Thoracic aorta (tissue), 2 donors: ENCODE measurements around the gene MB. TPM values are rescaled to one million over a fixed set of nuclear protein-coding genes. Genes with fewer than 3 reads are reported as not detected.
"Not testable (repeated sequence)": the region's sequence is repeated elsewhere in the genome, so short reads cannot be mapped to it uniquely, and the experiment has no call there.

Source experiments
- ATAC-seq: fragments of 150-250 bp; one replicate; pipeline ENCODE4 v1.8.0; 2017; ENCODE audit warnings: low read depth; ENCODE audit not compliant: insufficient number of reproducible peaks, low FRiP score
- DNase-seq: peaks from one replicate; pipeline ENCODE4 v3.0.0-alpha.2; 2020; ENCODE audit warnings: low spot score
- H3K27ac ChIP-seq, 2 donors: fragments of 200-600 bp; sonication (generic); 1 replicate in 1 of 2; 2 replicates in 1 of 2; pipeline ENCODE4 v1.5.1; 2016; ENCODE audit warnings: mild to moderate bottlenecking in 2 of 2, moderate library complexity in 2 of 2
- H3K27me3 ChIP-seq: fragments of 200-600 bp; sonication (generic); replicated peaks from 2 replicates; pipeline ENCODE4 v1.6.0; 2016; ENCODE audit warnings: mild to moderate bottlenecking; ENCODE audit not compliant: insufficient read depth
- H3K36me3 ChIP-seq: fragments of 200-600 bp; sonication (generic); one replicate; pipeline ENCODE4 v1.5.1; 2016
- H3K4me1 ChIP-seq, 2 donors: fragments of 200-600 bp; sonication (generic); 1 replicate in 1 of 2; 2 replicates in 1 of 2; pipeline versions ENCODE4 v1.5.1 to v1.6.0; 2016; ENCODE audit warnings: low read depth in 2 of 2, mild to moderate bottlenecking in 1 of 2; ENCODE audit not compliant: control insufficient read depth in 1 of 2
- H3K4me3 ChIP-seq: fragments of 200-600 bp; sonication (generic); 2 replicates; pipeline ENCODE4 v1.5.1; 2016; ENCODE audit warnings: mild to moderate bottlenecking
- H3K9me3 ChIP-seq: fragments of 200-600 bp; sonication (generic); 2 replicates; pipeline ENCODE4 v1.5.1; 2016
- CTCF ChIP-seq: fragments of 200-600 bp; sonication (generic); IDR thresholded peaks from one replicate; pipeline ENCODE4 v1.5.1; 2019; ENCODE audit warnings: antibody characterized with exemption
- total RNA-seq, 2 donors: library from RNA; depleted of rRNA; stranded (reverse); fragments of >200 nt; gene quantifications; one replicate each; pipeline versions ENCODE4 v1.1.0 to v1.2.3, GENCODE V29; 2016

MB gene
- total RNA-seq, result not detected

GRCh38 chr22:35617137-35617755 lies at the start of gene MB:
TSS of gene MB (minus strand) at chr22:35617329. CDS start at chr22:35617257, 72 bp downstream.
- DNase-seq (no peak), ATAC-seq (no peak)
- Histone ChIP-seq H3K9me3 (no peaks in the 10 kb centered on the region), H3K36me3 (no peaks in the 10 kb centered on the region), H3K27ac (no peak within 1 kb of the TSS), H3K4me3 (no peak within 1 kb of the TSS), H3K4me1 (peaks cover 4 to 14% of the 10 kb centered on the region in 2 donors), H3K27me3 (no peaks in the 10 kb centered on the region)
- TF ChIP-seq CTCF, result no peak

DNA sequence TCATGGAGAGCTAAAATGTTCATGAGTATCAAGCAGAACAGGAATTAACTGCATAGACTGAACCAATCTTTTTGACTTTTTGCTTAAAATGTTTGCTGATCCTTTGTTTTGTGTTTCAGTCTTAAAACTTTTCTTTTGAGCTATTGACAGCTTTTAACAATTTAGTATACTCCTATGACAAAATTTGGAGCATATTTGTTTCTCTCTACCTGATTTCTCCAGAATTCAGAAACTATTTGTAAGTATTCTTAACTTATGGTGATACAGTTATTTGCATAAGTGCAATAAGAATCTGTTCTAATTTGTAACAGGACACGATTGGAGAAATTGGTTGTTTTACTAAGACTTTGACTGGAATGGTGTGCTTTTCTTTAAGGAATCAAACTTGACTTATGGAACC lies 49.6 kb upstream of the MB start:
- H3K27ac ChIP-seq, DNase-seq, ATAC-seq, H3K4me3 ChIP-seq, H3K9me3 ChIP-seq, H3K36me3 ChIP-seq, H3K27me3 ChIP-seq: not testable (repeated sequence)
- peaks cover 15 to 26% of the 10 kb centered on the region in 2 donors for H3K4me1 ChIP-seq

GRCh38 chr22:35664955-35665587 lies 47.9 kb upstream of the MB start:
- H3K27ac ChIP-seq, result no peak overlapping the region
- no peak for ATAC-seq
- DNase-seq, result no peak
- H3K4me3 ChIP-seq, result no peak overlapping the region
- H3K4me1 ChIP-seq, result peaks cover 15 to 26% of the 10 kb centered on the region in 2 donors
- no peak for TF ChIP-seq CTCF
- H3K36me3 ChIP-seq, result no peaks in the 10 kb centered on the region
- H3K27me3 ChIP-seq, result no peaks in the 10 kb centered on the region
- H3K9me3 ChIP-seq, result peaks cover 3% of the 10 kb centered on the region

- no peak for TF ChIP-seq CTCF
- Histone ChIP-seq H3K9me3 (peaks cover 3% of the 10 kb centered on the region), H3K27ac (peak overlapping the region; percentile 40 to 41), H3K36me3 (peaks cover 11% of the 10 kb centered on the region), H3K4me3 (peak overlapping the region; percentile 66), H3K4me1 (peaks cover 15 to 26% of the 10 kb centered on the region in 2 donors), H3K27me3 (no peaks in the 10 kb centered on the region)
- no peak for ATAC-seq
- DNase-seq, result no peak
Observed at GRCh38 chr22:35663371-35663770, 46.2 kb upstream of the MB start.

GRCh38 chr22:35662914-35663313 lies 45.8 kb upstream of the MB start:
- DNase-seq, result no peak
- ATAC-seq, result no peak
- Histone ChIP-seq H3K4me1 (peaks cover 15 to 26% of the 10 kb centered on the region in 2 donors), H3K27ac (peak overlapping the region; percentile 40 to 41), H3K4me3 (peak overlapping the region; percentile 66), H3K27me3 (no peaks in the 10 kb centered on the region), H3K36me3 (peaks cover 14% of the 10 kb centered on the region), H3K9me3 (peaks cover 3% of the 10 kb centered on the region)
- TF ChIP-seq CTCF, result no peak
